Measurements from ENCODE around the gene VAPA. TPM values are rescaled to one million over a fixed set of nuclear protein-coding genes. Genes with fewer than 3 reads are reported as not detected.

Gene VAPA
- total and polyA plus RNA-seq, 9 of the 15 experiments (the other 6 are each of a cell fraction or from before 2014, with no cell fraction given), result 219 to 902 (median 526) TPM

- TF ChIP-seq HCFC1 (IDR thresholded peaks at IDR 0.05; ENCODE audit: low read depth, low read length), result peak; percentile 40; the same call in 1 of the 2 replicates
- TF ChIP-seq SP2 (IDR thresholded peaks at IDR 0.05; ENCODE audit: extremely low read depth, low read depth, low read length, poor library complexity, severe bottlenecking), result no peak
- no peak; the same call in 1 of the 2 replicates for TF ChIP-seq TEAD2 (tag; IDR thresholded peaks at IDR 0.05)
- TF ChIP-seq RB1 (IDR thresholded peaks at IDR 0.05; ENCODE audit: low read depth), result no peak
- TF ChIP-seq ZBED1 (IDR thresholded peaks at IDR 0.05), result no peak
- TF ChIP-seq RCOR1 (IDR thresholded peaks at IDR 0.05; ENCODE audit: borderline replicate concordance in 1 of 2, low read depth in 2 of 2, low read length in 2 of 2), result peak; percentile 71 to 97
- TF ChIP-seq ZNF551 (CRISPR knock-in tag; IDR thresholded peaks at IDR 0.05), result no peak
- no peak for TF ChIP-seq E2F4 (CRISPR knock-in tag; IDR thresholded peaks at IDR 0.05; ENCODE audit: low read depth)
- no peak for TF ChIP-seq NR2F6 (CRISPR knock-in tag; IDR thresholded peaks at IDR 0.05)
- no peak for TF ChIP-seq NR2C1 (IDR thresholded peaks at IDR 0.05)
- peak; percentile 97 for TF ChIP-seq NR2C1 (tag; IDR thresholded peaks at IDR 0.05)
- TF ChIP-seq NCOA6 (IDR thresholded peaks at IDR 0.05), result no peak
- TF ChIP-seq BCLAF1 (IDR thresholded peaks at IDR 0.05; ENCODE audit: borderline replicate concordance in 1 of 2, control insufficient read depth in 1 of 2, low read depth in 2 of 2, low read length in 1 of 2), result peak in 1 of 2 experiments; percentile 54; a peak in 1 of 4 replicates
- TF ChIP-seq COPS2 (conservative IDR thresholded peaks at IDR 0.05), result no peak
- peak; percentile 98 for TF ChIP-seq ARID3A (IDR thresholded peaks at IDR 0.05; ENCODE audit: borderline replicate concordance, low read depth, low read length)
- TF ChIP-seq ZNF507 (tag; conservative IDR thresholded peaks at IDR 0.05), result no peak
- TF ChIP-seq HES1 (IDR thresholded peaks at IDR 0.05; ENCODE audit: low read depth), result no peak
- peak; percentile 21; the same call in 1 of the 2 replicates for TF ChIP-seq GMEB1 (CRISPR knock-in tag; IDR thresholded peaks at IDR 0.05)
- no peak for TF ChIP-seq NFYB (IDR thresholded peaks at IDR 0.05; ENCODE audit: extremely low read depth, insufficient read length)
- TF ChIP-seq CBX1 (IDR thresholded peaks at IDR 0.05; ENCODE audit: low read depth), result no peak
These were observed 43.9 kb upstream of the VAPA start (continued) for GRCh38 chr18:9869715-9870430.
